Right kidney (tissue), 9 donors: ENCODE measurements around the gene ROR1.

Source experiments
- DNase-seq: peaks from one replicate; pipeline ENCODE4 v3.0.0-alpha.2; 2016
- long read RNA-seq, 8 donors: transcript quantifications; one replicate each; lab custom pipeline, GENCODE V29; 2026

ROR1 gene
- long read RNA-seq, donor 1, full-length matches to known transcripts, result 4 of 12 reads
- long read RNA-seq, donor 1, partial matches to known transcripts, result 8 of 12 reads
- long read RNA-seq, donor 1, other reads (novel, unspliced or antisense), result 0 of 12 reads
- long read RNA-seq, donor 2, full-length matches to known transcripts, result 4 of 4 reads
- long read RNA-seq, donor 2, partial matches to known transcripts, result 0 of 4 reads
- long read RNA-seq, donor 2, other reads (novel, unspliced or antisense), result 0 of 4 reads
- long read RNA-seq, donor 3, full-length matches to known transcripts, result 1 of 1 reads
- long read RNA-seq, donor 3, partial matches to known transcripts, result 0 of 1 reads
- long read RNA-seq, donor 3, other reads (novel, unspliced or antisense), result 0 of 1 reads
- long read RNA-seq, donor 4, full-length matches to known transcripts, result 2 of 21 reads
- long read RNA-seq, donor 4, partial matches to known transcripts, result 19 of 21 reads
- long read RNA-seq, donor 4, other reads (novel, unspliced or antisense), result 0 of 21 reads
- long read RNA-seq, donor 5, full-length matches to known transcripts, result 9 of 9 reads
- long read RNA-seq, donor 5, partial matches to known transcripts, result 0 of 9 reads
- long read RNA-seq, donor 5, other reads (novel, unspliced or antisense), result 0 of 9 reads
- long read RNA-seq, donor 6, full-length matches to known transcripts, result 4 of 4 reads
- long read RNA-seq, donor 6, partial matches to known transcripts, result 0 of 4 reads
- long read RNA-seq, donor 6, other reads (novel, unspliced or antisense), result 0 of 4 reads
- long read RNA-seq, donor 7, full-length matches to known transcripts, result 11 of 11 reads
- long read RNA-seq, donor 7, partial matches to known transcripts, result 0 of 11 reads
- long read RNA-seq, donor 7, other reads (novel, unspliced or antisense), result 0 of 11 reads
- long read RNA-seq, donor 8, full-length matches to known transcripts, result 7 of 7 reads
- long read RNA-seq, donor 8, partial matches to known transcripts, result 0 of 7 reads
- long read RNA-seq, donor 8, other reads (novel, unspliced or antisense), result 0 of 7 reads

DNA sequence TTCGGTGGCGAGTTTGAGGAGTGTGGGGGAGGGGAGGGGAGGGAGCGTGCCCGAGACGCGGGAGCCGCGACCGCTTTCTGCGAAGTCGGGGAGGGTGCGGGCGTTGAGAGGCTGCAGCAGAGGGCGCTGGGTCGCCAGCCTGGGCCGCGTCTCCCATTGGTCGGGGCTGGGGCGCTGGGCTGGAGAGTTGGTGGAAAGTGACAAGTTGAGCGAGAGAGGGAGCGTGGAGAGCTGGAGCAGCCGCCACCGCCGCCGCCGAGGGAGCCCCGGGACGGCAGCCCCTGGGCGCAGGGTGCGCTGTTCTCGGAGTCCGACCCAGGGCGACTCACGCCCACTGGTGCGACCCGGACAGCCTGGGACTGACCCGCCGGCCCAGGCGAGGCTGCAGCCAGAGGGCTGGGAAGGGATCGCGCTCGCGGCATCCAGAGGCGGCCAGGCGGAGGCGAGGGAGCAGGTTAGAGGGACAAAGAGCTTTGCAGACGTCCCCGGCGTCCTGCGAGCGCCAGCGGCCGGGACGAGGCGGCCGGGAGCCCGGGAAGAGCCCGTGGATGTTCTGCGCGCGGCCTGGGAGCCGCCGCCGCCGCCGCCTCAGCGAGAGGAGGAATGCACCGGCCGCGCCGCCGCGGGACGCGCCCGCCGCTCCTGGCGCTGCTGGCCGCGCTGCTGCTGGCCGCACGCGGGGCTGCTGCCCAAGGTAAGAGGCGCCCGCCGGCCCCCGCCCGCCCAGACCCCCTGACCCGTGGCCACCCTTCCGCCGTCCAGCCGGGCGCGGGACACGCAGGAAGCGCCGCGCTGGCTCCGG, at the start of gene ROR1:
TSS of gene ROR1 (plus strand) at position 203 of the 802 bp plus-strand sequence.
- DNase-seq, result peak; percentile 97

GRCh38 chr1:63724375-63724899, 49.4 kb upstream of the ROR1 start:
- DNase-seq, result no peak

- DNase-seq, result no peak
Measured at GRCh38 chr1:63728611-63729226, 45.1 kb upstream of the ROR1 start.

DNA sequence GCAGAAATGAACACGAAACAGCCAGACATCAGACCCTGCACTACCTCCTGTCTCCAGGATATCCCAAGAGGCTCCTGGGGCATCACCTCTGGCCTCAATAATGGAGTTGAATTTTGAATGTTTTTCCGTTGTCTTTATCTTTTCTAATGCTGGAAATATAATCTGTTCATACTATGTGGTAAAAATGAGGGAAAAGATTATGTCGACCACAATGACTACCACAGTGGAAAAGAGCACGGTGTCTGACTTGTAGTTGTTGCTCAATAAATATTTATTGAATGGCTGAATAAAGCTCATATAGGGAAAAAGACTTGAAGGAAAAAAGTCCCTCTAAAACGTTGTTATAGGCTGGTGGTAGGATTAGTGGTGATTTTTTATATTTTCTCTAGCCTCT, 44.6 kb upstream of the ROR1 start:
- DNase-seq, result no peak

GRCh38 chr1:63730211-63730610, 43.6 kb upstream of the ROR1 start:
- no peak for DNase-seq

DNA sequence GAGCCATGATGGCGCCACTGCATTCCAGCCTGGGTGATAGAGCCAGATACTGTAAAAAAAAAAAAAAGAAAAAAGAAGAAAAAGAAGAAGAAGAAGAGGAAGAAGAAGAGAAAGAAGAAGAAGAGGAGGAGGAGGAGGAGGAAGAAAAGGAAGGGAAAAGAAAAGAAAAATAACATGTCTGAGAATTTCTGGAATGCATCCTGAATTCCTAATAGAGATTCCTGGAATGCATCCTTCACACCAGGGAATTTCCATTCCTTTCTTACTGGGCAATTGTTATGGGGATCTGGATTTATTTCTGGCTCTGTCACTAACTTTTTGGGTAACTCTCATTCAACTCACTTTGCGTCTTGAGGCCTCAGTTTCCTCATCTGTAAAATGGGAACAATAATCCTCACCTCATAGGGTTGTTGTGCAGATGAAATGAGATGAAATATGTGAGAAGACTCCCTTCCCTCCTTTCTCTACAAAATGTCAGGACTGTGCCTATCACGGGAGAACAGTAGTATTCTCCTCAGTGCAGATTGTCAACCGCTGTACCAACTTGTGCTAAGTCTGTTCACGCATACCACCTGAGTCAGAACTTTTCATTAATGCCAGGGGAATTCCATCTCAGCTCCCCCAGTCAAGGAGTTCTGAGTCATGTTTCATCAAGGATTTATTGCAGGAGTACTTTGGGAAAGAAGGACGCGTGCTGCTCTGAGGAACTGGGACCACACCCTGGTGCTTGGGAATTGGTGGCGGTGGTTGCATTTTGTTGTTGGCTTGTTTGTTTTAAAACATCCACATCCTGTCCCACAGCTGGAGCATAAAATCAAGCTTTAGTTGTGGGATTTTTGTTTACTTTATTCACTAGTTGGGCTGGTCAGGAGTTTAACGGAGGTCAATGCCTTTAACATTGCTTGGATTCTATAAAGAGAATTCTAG, 42.4 kb upstream of the ROR1 start:
- DNase-seq, result peak; percentile 35

DNA sequence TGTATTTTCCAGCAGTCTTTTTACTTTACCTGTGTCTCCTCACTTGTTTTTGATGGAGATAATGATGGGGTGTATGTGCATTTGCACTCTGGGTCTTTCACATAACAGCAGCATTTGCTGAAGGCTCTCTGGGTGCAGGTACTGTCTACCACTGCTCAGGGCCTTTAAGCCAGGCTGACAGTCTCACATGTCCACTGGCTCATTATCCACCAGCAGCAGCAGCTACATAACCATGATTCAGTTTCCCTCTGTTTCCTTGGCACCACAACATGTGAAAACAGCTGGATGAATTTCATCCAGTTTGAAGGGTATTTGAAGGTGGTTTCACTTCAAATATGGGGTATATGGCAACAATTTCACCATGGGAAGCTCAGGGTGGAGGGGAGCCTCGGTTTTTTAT, 41.2 kb upstream of the ROR1 start:
- DNase-seq, result no peak

- DNase-seq, result no peak
Measured at GRCh38 chr1:63738772-63739171, 35.0 kb upstream of the ROR1 start.

- no peak for DNase-seq
Measured at GRCh38 chr1:63739452-63739851, 34.4 kb upstream of the ROR1 start.

GRCh38 chr1:63740432-63740831, 33.4 kb upstream of the ROR1 start:
- no peak for DNase-seq

GRCh38 chr1:63742526-63742925, 31.3 kb upstream of the ROR1 start:
- no peak for DNase-seq

DNA sequence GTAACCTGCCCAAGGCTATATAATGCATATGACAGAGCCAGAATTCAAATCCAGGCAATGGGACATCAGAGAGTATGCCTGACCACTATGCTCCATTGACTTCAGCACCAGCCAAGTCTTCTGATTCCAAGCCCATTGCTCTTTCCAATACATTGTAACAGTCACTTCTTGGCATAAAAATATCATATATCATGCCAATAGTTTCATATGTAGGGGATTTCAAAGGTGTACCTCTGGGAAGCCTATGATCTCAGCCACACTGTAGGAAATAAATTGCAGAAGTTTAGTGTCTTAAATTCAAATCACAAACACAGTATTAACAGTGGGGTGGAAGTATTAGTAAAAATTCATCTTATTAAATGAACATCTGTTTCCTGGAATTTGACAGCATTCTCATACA, 30.0 kb upstream of the ROR1 start:
- DNase-seq, result no peak

GRCh38 chr1:63746129-63746864, 27.5 kb upstream of the ROR1 start:
- peak; percentile 57 for DNase-seq

DNA sequence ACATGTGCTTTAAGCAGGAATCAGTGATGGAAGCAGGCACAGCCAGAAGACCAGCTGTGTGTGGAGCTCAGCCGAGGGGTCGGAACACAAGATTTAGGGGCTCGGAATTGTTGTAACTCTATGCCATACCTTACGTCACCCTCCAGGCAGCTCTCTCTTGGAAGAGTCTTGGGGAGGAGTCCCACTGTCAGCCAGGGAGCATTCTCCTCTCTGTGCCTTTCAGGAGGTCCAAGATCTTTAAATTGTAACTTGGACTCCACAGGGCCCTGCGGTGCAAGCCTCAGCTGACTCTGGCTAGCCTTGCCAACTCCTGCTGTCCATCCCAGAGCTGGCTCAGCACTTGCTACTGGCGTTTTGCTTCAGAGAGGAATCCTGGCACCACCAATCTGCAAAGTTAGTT, 26.4 kb upstream of the ROR1 start:
- no peak for DNase-seq

GRCh38 chr1:63748046-63748580, 25.7 kb upstream of the ROR1 start:
- DNase-seq, result no peak

GRCh38 chr1:63748641-63749040, 25.2 kb upstream of the ROR1 start:
- DNase-seq, result no peak

- no peak for DNase-seq
Measured at GRCh38 chr1:63750721-63751120, 23.1 kb upstream of the ROR1 start.

GRCh38 chr1:63752176-63752575, 21.6 kb upstream of the ROR1 start:
- DNase-seq, result no peak

GRCh38 chr1:63753591-63753990, 20.2 kb upstream of the ROR1 start:
- no peak for DNase-seq
